Naive B cell (primary cell): ENCODE results near the gene C6orf62. TPM values are rescaled to one million over a fixed set of nuclear protein-coding genes. Genes with fewer than 3 reads are reported as not detected.
"Not testable (repeated sequence)": the region's sequence is repeated elsewhere in the genome, so short reads cannot be mapped to it uniquely, and the experiment has no call there.

ENCODE experiments used
- ATAC-seq, 2 donors: fragments of 150-1000 bp; cut with Tn5 transposase; 2 replicates each; pipeline ENCODE4 v1.10.0; 2021; ENCODE audit warnings: low read depth in 2 of 2, mild to moderate bottlenecking in 2 of 2, moderate library complexity in 2 of 2
- DNase-seq: peaks from one replicate; pipeline ENCODE4 v3.0.0; 2022
- H3K27ac Mint-ChIP-seq, 6 donors: one replicate each; pipeline ENCODE4 v1.8.0; 2020 to 2022; ENCODE audit warnings: mild to moderate bottlenecking in 6 of 6, mixed read lengths in 6 of 6, moderate library complexity in 5 of 6, inconsistent platforms in 2 of 6
- H3K27me3 Mint-ChIP-seq, 3 donors: one replicate each; pipeline ENCODE4 v1.8.0; 2021 to 2022; ENCODE audit warnings: mixed read lengths in 3 of 3, mild to moderate bottlenecking in 1 of 3
- H3K36me3 Mint-ChIP-seq, 2 donors: one replicate each; pipeline ENCODE4 v1.8.0; 2020 to 2022; ENCODE audit warnings: mixed read lengths in 2 of 2, inconsistent platforms in 1 of 2, mild to moderate bottlenecking in 1 of 2
- H3K4me1 Mint-ChIP-seq, 3 donors: one replicate each; pipeline ENCODE4 v1.8.0; 2020 to 2022; ENCODE audit warnings: mixed read lengths in 3 of 3, inconsistent platforms in 1 of 3, mild to moderate bottlenecking in 1 of 3, moderate library complexity in 1 of 3
- H3K4me3 Mint-ChIP-seq, 8 donors: one replicate each; pipeline ENCODE4 v1.8.0; 2020 to 2022; ENCODE audit warnings: mild to moderate bottlenecking in 8 of 8, mixed read lengths in 8 of 8, moderate library complexity in 8 of 8, inconsistent platforms in 2 of 8
- H3K9me3 Mint-ChIP-seq, 7 donors: one replicate each; pipeline ENCODE4 v1.8.0; 2020 to 2022; ENCODE audit warnings: mixed read lengths in 7 of 7, mild to moderate bottlenecking in 5 of 7, inconsistent platforms in 2 of 7, moderate library complexity in 1 of 7
- polyA plus RNA-seq, 6 donors: library from polyadenylated mRNA; unstranded; fragments of 300-500 nt; fragmentation: Illumina TruSeq; gene quantifications; one replicate each; pipeline ENCODE4 v1.2.3, GENCODE V29; 2021; ENCODE audit warnings: low read depth in 6 of 6

C6orf62 gene
- polyA plus RNA-seq, 6 donors from 2014 or later, result 100 to 145 (median 120) TPM

- H3K27ac Mint-ChIP-seq, result peak overlapping the region in 2 of 6 donors; percentile 17 to 37
- H3K4me3 Mint-ChIP-seq, result no peak overlapping the region
- H3K36me3 Mint-ChIP-seq, result peaks cover 4 to 7% of the 10 kb centered on the region in 2 donors
- no peaks in the 10 kb centered on the region for H3K9me3 Mint-ChIP-seq
- DNase-seq, result no peak
- H3K4me1 Mint-ChIP-seq, result no peaks in the 10 kb centered on the region
- ATAC-seq, result no peak
- H3K27me3 Mint-ChIP-seq, result no peaks in the 10 kb centered on the region
These were observed 32.0 kb downstream of the C6orf62 start for GRCh38 chr6:24686946-24687345.

- peak overlapping the region in 2 of 6 donors; percentile 59 to 90 for H3K27ac Mint-ChIP-seq
These were observed 32.5 kb downstream of the C6orf62 start for GRCh38 chr6:24686408-24686807.

DNA sequence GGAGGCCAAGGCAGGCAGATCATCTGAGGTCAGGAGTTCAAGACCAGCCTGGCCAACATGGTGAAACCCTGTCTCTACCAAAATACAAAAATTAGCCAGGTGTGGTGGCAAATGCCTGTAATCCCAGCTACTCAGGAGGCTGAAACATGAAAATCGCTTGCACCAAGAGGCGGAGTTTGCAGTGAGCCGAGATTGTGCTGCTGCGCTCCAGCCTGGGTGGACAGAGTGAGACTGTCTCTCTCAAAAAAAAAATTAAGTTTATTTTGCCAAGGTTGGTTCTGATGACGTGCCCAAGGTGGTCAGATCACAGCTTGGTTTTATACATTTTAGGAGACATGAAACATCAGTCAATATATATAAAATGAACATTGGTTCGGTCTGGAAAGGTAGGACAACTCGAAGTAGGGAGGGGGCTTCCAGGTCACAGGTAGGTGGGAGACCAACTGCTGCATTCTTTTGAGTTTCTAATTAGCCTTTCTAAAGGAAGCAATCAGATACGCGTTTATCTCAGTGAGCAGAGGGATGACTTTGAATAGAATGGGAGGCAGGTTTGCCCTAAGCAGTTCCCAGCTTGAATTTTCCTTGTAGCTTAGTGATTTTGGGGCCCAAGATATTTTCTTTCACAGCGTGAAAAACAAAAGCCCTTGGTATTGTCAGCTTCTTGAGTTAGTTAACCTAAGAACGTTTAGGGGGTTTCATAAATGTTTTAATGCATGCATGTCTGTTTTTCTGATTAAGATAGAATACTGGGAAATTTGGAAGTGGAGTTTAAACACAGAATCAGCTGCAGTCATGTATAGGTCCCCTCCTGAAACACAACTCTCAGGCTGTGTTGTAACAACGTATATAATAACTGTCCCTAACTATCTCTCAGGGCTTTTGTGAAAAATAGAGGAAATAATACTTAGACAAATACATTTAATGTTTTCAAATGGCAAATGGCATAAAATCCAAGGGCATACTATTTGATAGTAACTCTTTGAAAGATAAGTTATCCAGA lies 35.4 kb downstream of the C6orf62 start:
- no peak overlapping the region for H3K27ac Mint-ChIP-seq
- DNase-seq (no peak), ATAC-seq (no peak)
- H3K9me3 Mint-ChIP-seq, result peaks cover 0 to 2% (median 0%) of the 10 kb centered on the region in 7 donors
- no peak overlapping the region for H3K4me3 Mint-ChIP-seq
- peaks cover 0 to 4% (median 2%) of the 10 kb centered on the region in 3 donors for H3K4me1 Mint-ChIP-seq
- H3K27me3 Mint-ChIP-seq, result no peaks in the 10 kb centered on the region
- H3K36me3 Mint-ChIP-seq, result peaks cover 4 to 14% of the 10 kb centered on the region in 2 donors

More at GRCh38 chr6:24686408-24686807, 32.5 kb downstream of the C6orf62 start:
- no peaks in the 10 kb centered on the region for H3K27me3 Mint-ChIP-seq
- peaks cover 4 to 12% of the 10 kb centered on the region in 2 donors for H3K36me3 Mint-ChIP-seq
- H3K4me1 Mint-ChIP-seq, result peaks cover 0 to 3% (median 0%) of the 10 kb centered on the region in 3 donors
- H3K4me3 Mint-ChIP-seq, result no peak overlapping the region
- peaks cover 0 to 2% (median 0%) of the 10 kb centered on the region in 7 donors for H3K9me3 Mint-ChIP-seq
- ATAC-seq (no peak), DNase-seq (no peak)

- DNase-seq, result no peak
- ATAC-seq, result no peak
- Mint-ChIP-seq H3K9me3 (peaks cover 0 to 2% (median 0%) of the 10 kb centered on the region in 7 donors), H3K27ac (no peak overlapping the region), H3K36me3 (peaks cover 0 to 8% of the 10 kb centered on the region in 2 donors), H3K27me3 (no peaks in the 10 kb centered on the region), H3K4me3 (no peak overlapping the region), H3K4me1 (peaks cover 0 to 4% (median 2%) of the 10 kb centered on the region in 3 donors)
These were observed 38.4 kb downstream of the C6orf62 start for GRCh38 chr6:24680582-24680981.

GRCh38 chr6:24678792-24679352 lies 40.1 kb downstream of the C6orf62 start:
- not testable (repeated sequence) for H3K27ac Mint-ChIP-seq, H3K36me3 Mint-ChIP-seq, H3K4me1 Mint-ChIP-seq

GRCh38 chr6:24673625-24674024 lies 45.3 kb downstream of the C6orf62 start:
- Mint-ChIP-seq H3K27me3 (no peaks in the 10 kb centered on the region), H3K4me3 (no peak overlapping the region), H3K9me3 (peaks cover 0 to 24% (median 15%) of the 10 kb centered on the region in 7 donors), H3K4me1 (peaks cover 5 to 6% (median 6%) of the 10 kb centered on the region in 3 donors), H3K36me3 (no peaks in the 10 kb centered on the region), H3K27ac (peak overlapping the region in 1 of 6 donors; percentile 70)
- DNase-seq (no peak), ATAC-seq (no peak)

More at GRCh38 chr6:24678792-24679352, 40.1 kb downstream of the C6orf62 start:
- H3K4me3 Mint-ChIP-seq, H3K9me3 Mint-ChIP-seq, DNase-seq, H3K27me3 Mint-ChIP-seq, ATAC-seq: not testable (repeated sequence)

- Mint-ChIP-seq H3K9me3 (peaks cover 0 to 24% (median 15%) of the 10 kb centered on the region in 7 donors), H3K36me3 (no peaks in the 10 kb centered on the region), H3K27me3 (no peaks in the 10 kb centered on the region), H3K27ac (no peak overlapping the region), H3K4me1 (peaks cover 6 to 14% (median 6%) of the 10 kb centered on the region in 3 donors), H3K4me3 (no peak overlapping the region)
- DNase-seq, result no peak
- ATAC-seq, result no peak
These were observed 46.3 kb downstream of the C6orf62 start for GRCh38 chr6:24672620-24673182.

- H3K36me3 Mint-ChIP-seq, H3K27me3 Mint-ChIP-seq, ATAC-seq, DNase-seq, H3K27ac Mint-ChIP-seq: not testable (repeated sequence)
- peak overlapping the region in 1 of 8 donors; percentile 25 for H3K4me3 Mint-ChIP-seq
- H3K9me3 Mint-ChIP-seq, result peaks cover 0 to 24% (median 15%) of the 10 kb centered on the region in 7 donors
- H3K4me1 Mint-ChIP-seq, result peaks cover 14 to 30% (median 18%) of the 10 kb centered on the region in 3 donors
These were observed 47.9 kb downstream of the C6orf62 start for GRCh38 chr6:24671077-24671476.

- H3K4me3 Mint-ChIP-seq, result peak overlapping the region in 1 of 8 donors; percentile 25
- peaks cover 0 to 24% (median 15%) of the 10 kb centered on the region in 7 donors for H3K9me3 Mint-ChIP-seq
- ATAC-seq, H3K27me3 Mint-ChIP-seq, H3K36me3 Mint-ChIP-seq, H3K27ac Mint-ChIP-seq, DNase-seq: not testable (repeated sequence)
- peaks cover 19 to 36% (median 22%) of the 10 kb centered on the region in 3 donors for H3K4me1 Mint-ChIP-seq
These were observed 48.5 kb downstream of the C6orf62 start for GRCh38 chr6:24670492-24670891.

GRCh38 chr6:24668997-24669361 lies 50.0 kb downstream of the C6orf62 start:
- peak overlapping the region in 5 of 8 donors; percentile 6 to 99 (median 67) for H3K4me3 Mint-ChIP-seq
- H3K4me1 Mint-ChIP-seq, result peaks cover 30 to 50% (median 33%) of the 10 kb centered on the region in 3 donors
- ATAC-seq, result no peak
- peaks cover 0 to 4% of the 10 kb centered on the region in 2 donors for H3K36me3 Mint-ChIP-seq
- H3K9me3 Mint-ChIP-seq, result peaks cover 0 to 23% (median 9%) of the 10 kb centered on the region in 7 donors
- DNase-seq, result no peak
- H3K27ac Mint-ChIP-seq, result peak overlapping the region in 3 of 6 donors; percentile 15 to 85 (median 25)
- H3K27me3 Mint-ChIP-seq, result no peaks in the 10 kb centered on the region

DNA sequence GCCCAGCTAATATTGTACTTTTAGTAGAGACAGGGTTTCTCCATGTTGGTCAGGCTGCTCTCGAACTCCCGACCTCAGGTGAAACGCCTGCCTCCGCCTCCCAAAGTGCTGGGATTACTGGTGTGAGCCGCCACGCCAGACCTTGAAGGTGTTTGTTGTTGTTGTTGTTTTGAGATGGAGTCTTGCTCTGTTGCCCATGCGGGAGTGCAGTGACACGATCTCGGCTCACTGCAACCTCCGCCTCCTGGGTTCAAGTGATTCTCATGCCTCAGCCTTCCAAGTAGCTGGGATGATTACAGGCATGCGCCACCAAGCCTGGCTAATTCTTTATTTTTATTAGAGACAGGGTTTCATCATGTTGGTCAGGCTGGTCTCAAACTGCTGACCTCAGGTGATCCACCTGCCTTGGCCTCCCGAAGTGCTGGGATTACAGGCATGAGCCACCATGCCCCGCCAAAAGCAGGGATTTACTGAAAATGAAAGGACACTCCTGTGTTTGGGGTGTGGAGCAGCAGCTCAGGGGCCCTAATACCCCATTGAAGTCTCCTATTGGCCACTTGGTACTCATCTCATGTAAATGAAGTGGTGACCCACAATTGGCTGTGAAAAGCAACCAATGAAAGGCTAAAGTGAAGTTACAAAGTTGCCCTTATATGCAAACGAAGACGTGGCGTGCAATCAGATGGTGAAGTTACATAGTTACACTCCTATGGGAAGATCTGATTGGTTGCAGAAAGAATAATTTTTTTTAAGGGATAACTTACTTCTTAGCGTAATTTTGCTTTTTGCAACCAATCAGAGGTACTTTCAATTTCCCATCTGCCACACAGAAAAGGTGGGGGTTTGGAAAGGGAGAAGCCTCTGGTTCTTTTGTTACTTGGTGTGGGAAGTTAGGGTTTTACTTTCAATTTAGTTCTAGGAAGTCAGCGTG lies 50.6 kb downstream of the C6orf62 start:
- peak overlapping the region in 7 of 8 donors; percentile 16 to 100 (median 98) for H3K4me3 Mint-ChIP-seq
- H3K36me3 Mint-ChIP-seq, DNase-seq, ATAC-seq, H3K27me3 Mint-ChIP-seq: not testable (repeated sequence)
- H3K9me3 Mint-ChIP-seq, result peaks cover 0 to 17% (median 8%) of the 10 kb centered on the region in 7 donors
- peaks cover 33 to 54% (median 36%) of the 10 kb centered on the region in 3 donors for H3K4me1 Mint-ChIP-seq
- peak overlapping the region in 4 of 6 donors; percentile 15 to 85 (median 48) for H3K27ac Mint-ChIP-seq

- Mint-ChIP-seq H3K36me3 (peaks cover 4 to 13% of the 10 kb centered on the region in 2 donors), H3K27me3 (no peaks in the 10 kb centered on the region), H3K27ac (peak overlapping the region; percentile 91 to 99 (median 98)), H3K4me1 (peaks cover 33 to 56% (median 37%) of the 10 kb centered on the region in 3 donors), H3K9me3 (peaks cover 0 to 13% (median 8%) of the 10 kb centered on the region in 7 donors), H3K4me3 (peak overlapping the region; percentile 94 to 100 (median 98))
- DNase-seq, result no peak
- ATAC-seq, result no peak
These were observed 51.6 kb downstream of the C6orf62 start for GRCh38 chr6:24667378-24667803.
